Stimulated activated naive CD4-positive, alpha-beta T cell (primary cell): ENCODE results near the gene PTPRD.

Experiments
- DNase-seq, 6 experiments: peaks; one replicate each; lab custom pipeline; 2025; lab: John Stamatoyannopoulos, UW

Gene PTPRD

GRCh38 chr9:9605681-9606080 is 1007.1 kb downstream of the PTPRD start:
- DNase-seq: no peak

- no peak for DNase-seq
These were observed 1009.5 kb downstream of the PTPRD start for GRCh38 chr9:9603345-9603744.

GRCh38 chr9:9598723-9599122 is 1014.1 kb downstream of the PTPRD start:
- DNase-seq: no peak

GRCh38 chr9:9592104-9592503 is 1020.7 kb downstream of the PTPRD start:
- DNase-seq: no peak

GRCh38 chr9:9585920-9586319 is 1026.9 kb downstream of the PTPRD start:
- DNase-seq: no peak

- DNase-seq: no peak
These were observed 1038.7 kb downstream of the PTPRD start for GRCh38 chr9:9574080-9574479.

- DNase-seq: no peak
These were observed 1047.1 kb downstream of the PTPRD start for GRCh38 chr9:9565700-9566099.

GRCh38 chr9:9563817-9564216 is 1049.0 kb downstream of the PTPRD start:
- DNase-seq: no peak

- no peak for DNase-seq
These were observed 1052.3 kb downstream of the PTPRD start for GRCh38 chr9:9560382-9561035.

- no peak for DNase-seq
These were observed 1053.9 kb downstream of the PTPRD start for GRCh38 chr9:9558907-9559306.

- no peak for DNase-seq
These were observed 1054.9 kb downstream of the PTPRD start for GRCh38 chr9:9557804-9558334.

GRCh38 chr9:9556865-9557803 is 1055.7 kb downstream of the PTPRD start:
- DNase-seq: no peak

GRCh38 chr9:9552665-9553064 is 1060.1 kb downstream of the PTPRD start:
- DNase-seq: no peak

- no peak for DNase-seq
These were observed 1074.0 kb downstream of the PTPRD start for GRCh38 chr9:9538766-9539165.

- no peak for DNase-seq
These were observed 1074.4 kb downstream of the PTPRD start for GRCh38 chr9:9538356-9538755.

GRCh38 chr9:9536523-9536922 is 1076.3 kb downstream of the PTPRD start:
- no peak for DNase-seq

- DNase-seq: no peak
These were observed 1089.2 kb downstream of the PTPRD start for GRCh38 chr9:9523476-9524139.

GRCh38 chr9:9522406-9522805 is 1090.4 kb downstream of the PTPRD start:
- no peak for DNase-seq

GRCh38 chr9:9521033-9521779 is 1091.6 kb downstream of the PTPRD start:
- DNase-seq: no peak

GRCh38 chr9:9504869-9505268 is 1107.9 kb downstream of the PTPRD start:
- DNase-seq: no peak

- DNase-seq: no peak
These were observed 1113.3 kb downstream of the PTPRD start for GRCh38 chr9:9499546-9499945.

- DNase-seq: no peak
These were observed 1114.0 kb downstream of the PTPRD start for GRCh38 chr9:9498846-9499245.
